Activated CD4-positive, alpha-beta T cell treated with anti-CD3 and anti-CD28 coated beads for 48 hours (primary cell): ENCODE measurements around the gene SYT1.

Source experiments
- DNase-seq: peaks from one replicate; pipeline ENCODE4 v3.0.0-alpha.2; 2020

Gene SYT1

GRCh38 chr12:79366374-79366773 is 501.8 kb downstream of the SYT1 start:
- DNase-seq, result no peak

- no peak for DNase-seq
Observed at GRCh38 chr12:79367032-79367589, 502.5 kb downstream of the SYT1 start.

- no peak for DNase-seq
Observed at GRCh38 chr12:79370021-79370420, 505.4 kb downstream of the SYT1 start.

GRCh38 chr12:79371226-79371625 is 506.7 kb downstream of the SYT1 start:
- no peak for DNase-seq

GRCh38 chr12:79373896-79374499 is 509.4 kb downstream of the SYT1 start:
- peak; percentile 35 for DNase-seq

GRCh38 chr12:79374545-79374944 is 510.0 kb downstream of the SYT1 start:
- no peak for DNase-seq

- no peak for DNase-seq
Observed at GRCh38 chr12:79375050-79375449, 510.5 kb downstream of the SYT1 start.

- no peak for DNase-seq
Observed at GRCh38 chr12:79378496-79378895, 513.9 kb downstream of the SYT1 start.

GRCh38 chr12:79380402-79380801 is 515.8 kb downstream of the SYT1 start:
- no peak for DNase-seq

GRCh38 chr12:79381248-79382208 is 517.0 kb downstream of the SYT1 start:
- DNase-seq, result no peak

- DNase-seq, result no peak
Observed at GRCh38 chr12:79384551-79384950, 520.0 kb downstream of the SYT1 start.

GRCh38 chr12:79388011-79388410 is 523.4 kb downstream of the SYT1 start:
- DNase-seq, result no peak

- DNase-seq, result no peak
Observed at GRCh38 chr12:79393842-79394241, 529.3 kb downstream of the SYT1 start.

GRCh38 chr12:79397609-79398008 is 533.0 kb downstream of the SYT1 start:
- DNase-seq, result no peak

GRCh38 chr12:79400481-79400880 is 535.9 kb downstream of the SYT1 start:
- DNase-seq, result no peak

GRCh38 chr12:79402606-79403005 is 538.0 kb downstream of the SYT1 start:
- DNase-seq, result no peak

- DNase-seq, result no peak
Observed at GRCh38 chr12:79406993-79407392, 542.4 kb downstream of the SYT1 start.

GRCh38 chr12:79407671-79408622 is 543.4 kb downstream of the SYT1 start:
- DNase-seq, result peak; percentile 10

- DNase-seq, result no peak
Observed at GRCh38 chr12:79408689-79409088, 544.1 kb downstream of the SYT1 start.

GRCh38 chr12:79409562-79409961 is 545.0 kb downstream of the SYT1 start:
- DNase-seq, result no peak

GRCh38 chr12:79411791-79412190 is 547.2 kb downstream of the SYT1 start:
- DNase-seq, result no peak

GRCh38 chr12:79413796-79414195 is 549.2 kb downstream of the SYT1 start:
- DNase-seq, result no peak

- DNase-seq, result no peak
Observed at GRCh38 chr12:79414252-79414651, 549.7 kb downstream of the SYT1 start.
